Sigmoid colon (tissue), 7 donors: ENCODE data around the gene ETS1. TPM values are rescaled to one million over a fixed set of nuclear protein-coding genes. Genes with fewer than 3 reads are reported as not detected.

ENCODE experiments used
- DNase-seq: peaks from one replicate; pipeline ENCODE4 v3.0.0-alpha.2; 2019
- H3K27ac ChIP-seq, 4 donors: fragments of 200-600 bp; sonication (generic); one replicate each; pipeline ENCODE4 v1.5.1; 2016 to 2019; ENCODE audit warnings: mild to moderate bottlenecking in 1 of 4
- H3K27me3 ChIP-seq, 3 donors: fragments of 200-600 bp; sonication (generic); one replicate each; pipeline ENCODE4 v1.5.1; 2019; ENCODE audit warnings: mild to moderate bottlenecking in 1 of 3
- H3K36me3 ChIP-seq, 4 donors: fragments of 200-600 bp; sonication (generic); one replicate each; pipeline ENCODE4 v1.5.1; 2016 to 2019
- H3K4me1 ChIP-seq, 4 donors: fragments of 200-600 bp; sonication (generic); one replicate each; pipeline ENCODE4 v1.5.1; 2017 to 2019
- H3K4me3 ChIP-seq, 4 donors: fragments of 200-600 bp; sonication (generic); one replicate each; pipeline ENCODE4 v1.5.1; 2017 to 2019; ENCODE audit warnings: mild to moderate bottlenecking in 2 of 4, moderate library complexity in 1 of 4
- H3K9me3 ChIP-seq, 4 donors: fragments of 200-600 bp in 3 of 4; sonication (generic) in 3 of 4; one replicate each; pipeline versions ENCODE4 v1.5.1 to v1.6.1; 2013 to 2019
- CTCF ChIP-seq, 4 experiments: fragments of 450-650 bp in 3 of 4; fragments of 200-600 bp in 1 of 4; IDR thresholded peaks; one replicate each; pipeline ENCODE4 v1.5.1; 2016 to 2019; ENCODE audit warnings: antibody characterized with exemption in 4 of 4, mild to moderate bottlenecking in 3 of 4, moderate library complexity in 2 of 4
- EP300 ChIP-seq, 4 donors: sonication (generic); formaldehyde crosslinking; IDR thresholded peaks; one replicate each; pipeline ENCODE4 v1.6.1; 2017; ENCODE audit warnings: antibody characterized with exemption in 4 of 4
- POLR2A ChIP-seq, 2 donors: fragments of 450-650 bp; IDR thresholded peaks; one replicate each; pipeline ENCODE4 v1.6.1; 2016; ENCODE audit warnings: antibody characterized with exemption in 2 of 2, mild to moderate bottlenecking in 2 of 2, moderate library complexity in 2 of 2
- POLR2AphosphoS5 ChIP-seq, 4 donors: sonication (generic); formaldehyde crosslinking; IDR thresholded peaks; one replicate each; pipeline ENCODE4 v1.6.1; 2017; ENCODE audit warnings: antibody characterized with exemption in 4 of 4
- WGBS, 2 donors: extraction: QIAGEN DNeasy Blood & Tissue Kit; methylation state at CpG; one replicate each; pipeline ENCODE4 v1.1.7; 2013; 5-methylcytosine and 5-hydroxymethylcytosine counted together
- intact Hi-C: fragments of 100-400 bp; cut with DNase I; formaldehyde crosslinking; loops from one replicate; pipeline ENCODE4 v1.15.1; 2023
- polyA plus RNA-seq, 3 donors: library from polyadenylated mRNA; stranded (reverse); fragments of 200-250 nt; gene quantifications; one replicate each; pipeline ENCODE4 v1.2.3, GENCODE V29; 2013
- total RNA-seq, 4 donors: library from RNA; depleted of rRNA; stranded (reverse); fragments of >200 nt; gene quantifications; one replicate each; pipeline ENCODE4 v1.1.0, GENCODE V29; 2016
- donor health status: healthy with polysubstance abuse.
- donor health status: Bipolar disorder and iron deficiency.
- donor health status: healthy.

ETS1 gene, protein sequence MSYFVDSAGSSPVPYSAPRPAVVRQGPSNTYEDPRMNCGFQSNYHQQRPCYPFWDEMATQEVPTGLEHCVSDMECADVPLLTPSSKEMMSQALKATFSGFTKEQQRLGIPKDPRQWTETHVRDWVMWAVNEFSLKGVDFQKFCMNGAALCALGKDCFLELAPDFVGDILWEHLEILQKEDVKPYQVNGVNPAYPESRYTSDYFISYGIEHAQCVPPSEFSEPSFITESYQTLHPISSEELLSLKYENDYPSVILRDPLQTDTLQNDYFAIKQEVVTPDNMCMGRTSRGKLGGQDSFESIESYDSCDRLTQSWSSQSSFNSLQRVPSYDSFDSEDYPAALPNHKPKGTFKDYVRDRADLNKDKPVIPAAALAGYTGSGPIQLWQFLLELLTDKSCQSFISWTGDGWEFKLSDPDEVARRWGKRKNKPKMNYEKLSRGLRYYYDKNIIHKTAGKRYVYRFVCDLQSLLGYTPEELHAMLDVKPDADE
- total RNA-seq = 10 to 100 TPM; 23.3 to 29.5 (median 25.3) TPM
- 100 to 1,000 TPM in 1 of 3 donors, 10 to 100 TPM in 2; 12.5 to 122 (median 14.4) TPM for polyA plus RNA-seq

- no peak for DNase-seq
- WGBS, 2 donors = 18 to 64% methylated on average over 4 of the region's 4 CpGs
- Histone ChIP-seq H3K36me3 (no peaks in the 10 kb centered on the region), H3K27ac (peak within 1 kb of the TSS in 3 of 4 donors; percentile 7 to 23 (median 17)), H3K4me1 (no peaks in the 10 kb centered on the region), H3K4me3 (peak within 1 kb of the TSS in 3 of 4 donors; percentile 9 to 31 (median 29)), H3K9me3 (no peaks in the 10 kb centered on the region), H3K27me3 (peaks cover 0 to 2% (median 0%) of the 10 kb centered on the region in 3 donors)
- intact Hi-C loops = no loop called here
- TF ChIP-seq EP300 (IDR thresholded peaks at IDR 0.05) (no peak), CTCF (IDR thresholded peaks at IDR 0.05) (no peak), POLR2A (IDR thresholded peaks at IDR 0.05) (no peak), POLR2AphosphoS5 (IDR thresholded peaks at IDR 0.05) (no peak)
Observed at GRCh38 chr11:128587415-128587814, at the start of gene ETS1. Gene ETS1 (minus strand): TSS chr11:128587558. CDS start chr11:128573130, 14,428 bp downstream.

- Histone ChIP-seq H3K4me3 (no peak overlapping the region), H3K27me3 (no peaks in the 10 kb centered on the region), H3K27ac (no peak overlapping the region), H3K9me3 (no peaks in the 10 kb centered on the region), H3K4me1 (peaks cover 0 to 12% (median 3%) of the 10 kb centered on the region in 4 donors), H3K36me3 (no peaks in the 10 kb centered on the region)
- DNase-seq = no peak
- TF ChIP-seq POLR2AphosphoS5 (IDR thresholded peaks at IDR 0.05) = no peak
- TF ChIP-seq CTCF (IDR thresholded peaks at IDR 0.05) = no peak
- no peak for TF ChIP-seq EP300 (IDR thresholded peaks at IDR 0.05)
- no peak for TF ChIP-seq POLR2A (IDR thresholded peaks at IDR 0.05)
- 97% methylated on average over 2 of the region's 2 CpGs for WGBS, 2 donors
- intact Hi-C loops = no loop called here
Observed at GRCh38 chr11:128634395-128634794, 47.0 kb upstream of the ETS1 start.

DNA sequence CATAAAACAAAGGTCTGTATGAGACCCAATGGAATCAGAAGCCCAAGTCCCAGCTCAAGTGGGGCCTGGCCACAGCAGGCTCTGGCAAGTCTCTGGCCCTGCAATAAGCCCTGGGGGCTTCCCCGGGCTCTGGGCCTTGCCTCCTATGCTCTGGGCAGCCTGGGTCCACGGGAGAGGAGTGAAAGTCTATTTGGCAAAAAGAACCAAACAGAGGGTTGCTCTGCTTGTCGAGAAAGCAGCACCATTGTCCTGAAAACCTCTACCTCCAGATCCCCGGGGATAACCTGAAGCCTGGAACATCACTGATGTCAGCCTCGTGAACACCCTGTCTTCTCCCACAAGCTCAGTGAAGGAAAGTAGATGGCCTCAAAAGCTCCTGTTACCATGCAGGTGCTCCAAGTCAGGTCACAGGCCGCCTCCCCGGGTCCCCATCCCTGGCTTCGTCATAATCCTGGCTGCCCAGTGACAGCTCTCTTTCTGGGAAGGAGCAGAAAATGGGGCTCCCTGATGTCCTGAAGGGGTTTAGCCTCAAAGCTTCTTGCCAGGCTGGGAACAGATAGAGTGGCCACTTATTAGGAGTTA is 46.1 kb upstream of the ETS1 start:
- 79 to 88% methylated on average over 8 of the region's 8 CpGs for WGBS, 2 donors
- TF ChIP-seq CTCF (IDR thresholded peaks at IDR 0.05) = no peak
- TF ChIP-seq POLR2AphosphoS5 (IDR thresholded peaks at IDR 0.05) = no peak
- no peak for TF ChIP-seq EP300 (IDR thresholded peaks at IDR 0.05)
- TF ChIP-seq POLR2A (IDR thresholded peaks at IDR 0.05) = no peak
- Histone ChIP-seq H3K4me1 (peaks cover 0 to 12% (median 3%) of the 10 kb centered on the region in 4 donors), H3K27me3 (no peaks in the 10 kb centered on the region), H3K9me3 (no peaks in the 10 kb centered on the region), H3K4me3 (no peak overlapping the region), H3K27ac (no peak overlapping the region), H3K36me3 (no peaks in the 10 kb centered on the region)
- intact Hi-C loops = no loop called here
- no peak for DNase-seq

GRCh38 chr11:128632141-128632791 is 44.9 kb upstream of the ETS1 start:
- WGBS, 2 donors = 55 to 57% methylated on average over 6 of the region's 6 CpGs
- Histone ChIP-seq H3K27ac (no peak overlapping the region), H3K36me3 (no peaks in the 10 kb centered on the region), H3K4me3 (no peak overlapping the region), H3K4me1 (peaks cover 0 to 12% (median 3%) of the 10 kb centered on the region in 4 donors), H3K9me3 (no peaks in the 10 kb centered on the region), H3K27me3 (no peaks in the 10 kb centered on the region)
- no peak for DNase-seq
- intact Hi-C loops = no loop called here
- TF ChIP-seq CTCF (IDR thresholded peaks at IDR 0.05) (peak in 3 of 4 experiments; percentile 21 to 50 (median 29)), POLR2AphosphoS5 (IDR thresholded peaks at IDR 0.05) (no peak)
